Neuronal stem cell (in vitro differentiated cells): ENCODE data around the gene UGT1A6. TPM values are rescaled to one million over a fixed set of nuclear protein-coding genes. Genes with fewer than 3 reads are reported as not detected.
"Not testable (repeated sequence)": the region's sequence is repeated elsewhere in the genome, so short reads cannot be mapped to it uniquely, and the experiment has no call there.

Experiments used
- DNase-seq: peaks from one replicate; pipeline ENCODE4 v3.0.0-alpha.2; 2013; ENCODE audit warnings: low spot score
- H2AFZ ChIP-seq: one replicate; pipeline ENCODE4 v1.6.1; 2013; ENCODE audit warnings: mild to moderate bottlenecking, low read length, inconsistent platforms
- H2AK5ac ChIP-seq: 2 replicates; pipeline ENCODE4 v1.6.1; 2013; ENCODE audit warnings: low read depth, mild to moderate bottlenecking, inconsistent platforms, low read length, moderate library complexity, mixed read lengths
- H2BK120ac ChIP-seq: 2 replicates; pipeline ENCODE4 v1.6.1; 2013; ENCODE audit warnings: low read depth, mild to moderate bottlenecking, inconsistent platforms, low read length, moderate library complexity, mixed read lengths
- H2BK12ac ChIP-seq: one replicate; pipeline ENCODE4 v1.6.1; 2013; ENCODE audit warnings: low read length, inconsistent platforms
- H2BK15ac ChIP-seq: 2 replicates; pipeline ENCODE4 v1.6.1; 2013; ENCODE audit warnings: mild to moderate bottlenecking, low read length, inconsistent platforms, mixed read lengths
- H2BK5ac ChIP-seq: one replicate; pipeline ENCODE4 v1.6.1; 2013; ENCODE audit warnings: inconsistent platforms, mild to moderate bottlenecking, low read length, moderate library complexity
- H3K14ac ChIP-seq: one replicate; pipeline ENCODE4 v1.6.1; 2013; ENCODE audit warnings: low read length, inconsistent platforms
- H3K18ac ChIP-seq: 2 replicates; pipeline ENCODE4 v1.6.1; 2013; ENCODE audit warnings: low read length, inconsistent platforms
- H3K23ac ChIP-seq: 2 replicates; pipeline ENCODE4 v1.6.1; 2013; ENCODE audit warnings: low read depth, mild to moderate bottlenecking, mixed read lengths, low read length, inconsistent platforms; ENCODE audit not compliant: poor library complexity
- H3K27ac ChIP-seq: replicated peaks from 3 replicates; pipeline ENCODE4 v1.5.1; 2013; ENCODE audit warnings: low read length, inconsistent platforms
- H3K27me3 ChIP-seq, 3 experiments: 2 replicates each; pipeline ENCODE4 v1.6.1; 2013; ENCODE audit warnings: low read length in 3 of 3, mild to moderate bottlenecking in 2 of 3, inconsistent platforms in 1 of 3, low read depth in 1 of 3, mixed read lengths in 1 of 3, moderate library complexity in 1 of 3; ENCODE audit not compliant: control insufficient read depth in 3 of 3, insufficient read depth in 3 of 3
- H3K36me3 ChIP-seq, 2 donors: replicated peaks in 1 of 2; 2 replicates each; pipeline ENCODE4 v1.6.1; 2013; ENCODE audit warnings: low read length in 2 of 2; ENCODE audit not compliant: control insufficient read depth in 2 of 2, insufficient read depth in 2 of 2
- H3K4ac ChIP-seq: 2 replicates; pipeline ENCODE4 v1.6.1; 2013; ENCODE audit warnings: inconsistent platforms, mild to moderate bottlenecking, low read length, moderate library complexity
- H3K4me1 ChIP-seq, 2 donors: 1 replicate in 1 of 2; 2 replicates in 1 of 2; pipeline ENCODE4 v1.6.1; 2013; ENCODE audit warnings: low read length in 2 of 2, low read depth in 1 of 2; ENCODE audit not compliant: control insufficient read depth in 2 of 2, insufficient read depth in 1 of 2
- H3K4me2 ChIP-seq: one replicate; pipeline ENCODE4 v1.6.1; 2013; ENCODE audit warnings: mild to moderate bottlenecking, low read length, inconsistent platforms; ENCODE audit not compliant: insufficient read depth, poor library complexity, severe bottlenecking
- H3K4me3 ChIP-seq, 2 donors: 2 replicates each; pipeline ENCODE4 v1.5.1; 2013; ENCODE audit warnings: low read length in 2 of 2, mild to moderate bottlenecking in 2 of 2, inconsistent platforms in 1 of 2, moderate library complexity in 1 of 2
- H3K79me1 ChIP-seq: one replicate; pipeline ENCODE4 v1.6.1; 2013; ENCODE audit warnings: low read depth, mild to moderate bottlenecking, inconsistent platforms, low read length, moderate library complexity
- H3K9ac ChIP-seq: one replicate; pipeline ENCODE4 v1.6.1; 2013; ENCODE audit warnings: mild to moderate bottlenecking, low read depth, low read length, inconsistent platforms; ENCODE audit not compliant: poor library complexity
- H3K9me3 ChIP-seq, 2 donors: replicated peaks in 1 of 2; 2 replicates each; pipeline versions ENCODE3 to v1.6.1; 2013; ENCODE audit warnings: low read length in 2 of 2, mild to moderate bottlenecking in 2 of 2, inconsistent platforms in 1 of 2, low read depth in 1 of 2, mixed read lengths in 1 of 2, moderate library complexity in 1 of 2; ENCODE audit not compliant: control insufficient read depth in 2 of 2, insufficient read depth in 1 of 2
- H4K8ac ChIP-seq: one replicate; pipeline ENCODE4 v1.6.1; 2013; ENCODE audit warnings: low read depth, mild to moderate bottlenecking, inconsistent platforms, low read length, moderate library complexity
- H4K91ac ChIP-seq: one replicate; pipeline ENCODE4 v1.6.1; 2013; ENCODE audit warnings: low read length, low read depth, mild to moderate bottlenecking, inconsistent platforms; ENCODE audit not compliant: poor library complexity
- WGBS, 2 donors: extraction: QIAGEN DNeasy Blood & Tissue Kit; methylation state at CpG; one replicate each; pipeline ENCODE4 v1.1.7; 2013; ENCODE audit warnings: missing lambda C conversion rate in 2 of 2, mixed read lengths in 1 of 2; ENCODE audit not compliant: insufficient read length in 2 of 2, insufficient replicate concordance in 1 of 2; ENCODE audit errors: extremely low coverage in 2 of 2; 5-methylcytosine and 5-hydroxymethylcytosine counted together
- polyA plus RNA-seq, 2 experiments: library from polyadenylated mRNA; stranded (reverse); fragments of 200-250 nt; gene quantifications; one replicate each; pipeline ENCODE4 v1.2.3, GENCODE V29; 2013

Gene UGT1A6
- not detected for polyA plus RNA-seq (2013, experiment 1 of 2)
- polyA plus RNA-seq (2013, experiment 2 of 2) = 0.04 TPM

DNA sequence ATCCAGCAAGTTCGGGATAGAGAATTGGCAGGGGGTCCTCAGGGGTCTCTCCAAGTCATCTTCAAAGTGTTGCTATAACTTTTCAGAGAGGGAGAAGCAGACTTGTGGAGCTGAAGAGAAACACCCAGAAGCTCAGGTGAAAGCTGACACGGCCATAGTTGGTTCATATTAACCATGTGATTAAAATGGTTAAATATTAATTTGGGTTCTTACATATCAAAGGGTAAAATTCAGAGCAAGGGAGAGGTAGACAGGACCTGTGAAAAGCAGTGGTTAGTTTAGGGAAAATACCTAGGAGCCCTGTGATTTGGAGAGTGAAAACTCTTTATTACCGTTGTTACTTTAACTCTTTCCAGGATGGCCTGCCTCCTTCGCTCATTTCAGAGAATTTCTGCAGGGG lies at the start of gene UGT1A6:
TSS of gene UGT1A6 (plus strand) at position 243 of the 400 bp plus-strand sequence. CDS start at position 358, 115 bp downstream.
- WGBS, 2 donors = no CpG with 5 or more reads among the region's 4 CpGs
- DNase-seq = no peak
- Histone ChIP-seq H3K36me3 (no peaks in the 10 kb centered on the region), H2BK120ac (no peak within 1 kb of the TSS), H2BK5ac (no peak within 1 kb of the TSS), H3K4ac (no peak within 1 kb of the TSS), H3K4me1 (no peaks in the 10 kb centered on the region), H3K27ac (no peak within 1 kb of the TSS), H4K91ac (no peak within 1 kb of the TSS), H3K4me3 (no peak within 1 kb of the TSS), H3K9ac (no peak within 1 kb of the TSS), H3K18ac (peak within 1 kb of the TSS; percentile 16), H4K8ac (no peak within 1 kb of the TSS), H2BK12ac (no peak within 1 kb of the TSS), H3K4me2 (no peak within 1 kb of the TSS), H2BK15ac (no peak within 1 kb of the TSS), H2AFZ (no peak within 1 kb of the TSS), H3K79me1 (no peaks in the 10 kb centered on the region), H3K9me3 (no peaks in the 10 kb centered on the region), H3K14ac (no peak within 1 kb of the TSS), H3K23ac (no peak within 1 kb of the TSS), H2AK5ac (no peak within 1 kb of the TSS), H3K27me3 (no peaks in the 10 kb centered on the region)

DNA sequence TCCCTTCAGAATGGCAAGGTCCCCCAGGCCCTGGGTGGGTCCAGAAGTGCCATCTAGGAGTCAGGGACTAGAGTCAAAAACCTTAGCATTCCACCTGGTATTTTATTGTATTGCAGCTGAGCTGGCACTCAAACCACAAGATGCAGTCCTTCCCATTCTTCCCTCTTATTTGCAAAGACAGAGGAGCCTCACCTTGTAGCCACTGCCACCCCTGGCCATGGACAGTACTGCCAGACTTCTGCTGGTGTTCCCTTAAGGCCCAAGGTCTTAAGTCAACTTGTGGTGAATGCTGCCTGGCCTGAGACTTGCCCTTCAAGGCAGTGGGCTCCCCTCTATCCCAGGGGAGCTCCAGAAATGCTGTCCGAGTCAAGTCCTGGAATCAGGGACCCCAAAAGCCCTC lies 49.6 kb upstream of the UGT1A6 start:
- DNase-seq = no peak
- H2BK5ac ChIP-seq = no peak overlapping the region
- no peak overlapping the region for H3K9ac ChIP-seq
- no peak overlapping the region for H2BK12ac ChIP-seq
- no peak overlapping the region for H3K27ac ChIP-seq
- H3K23ac ChIP-seq = no peak overlapping the region
- no peaks in the 10 kb centered on the region for H3K4me1 ChIP-seq
- no peaks in the 10 kb centered on the region for H3K27me3 ChIP-seq
- no peak overlapping the region for H2AK5ac ChIP-seq
- H4K8ac ChIP-seq = no peak overlapping the region
- H3K9me3 ChIP-seq = peaks cover 3 to 8% of the 10 kb centered on the region in 2 donors
- no peak overlapping the region for H2AFZ ChIP-seq
- no peak overlapping the region for H2BK120ac ChIP-seq
- H3K14ac ChIP-seq = no peak overlapping the region
- no peak overlapping the region for H2BK15ac ChIP-seq
- no peaks in the 10 kb centered on the region for H3K36me3 ChIP-seq
- no peaks in the 10 kb centered on the region for H3K79me1 ChIP-seq
- WGBS, 2 donors = no CpG with 5 or more reads among the region's 1 CpG
- H4K91ac ChIP-seq = no peak overlapping the region
- H3K4me3 ChIP-seq = no peak overlapping the region
- no peak overlapping the region for H3K18ac ChIP-seq
- H3K4me2 ChIP-seq = no peak overlapping the region
- H3K4ac ChIP-seq = no peak overlapping the region

DNA sequence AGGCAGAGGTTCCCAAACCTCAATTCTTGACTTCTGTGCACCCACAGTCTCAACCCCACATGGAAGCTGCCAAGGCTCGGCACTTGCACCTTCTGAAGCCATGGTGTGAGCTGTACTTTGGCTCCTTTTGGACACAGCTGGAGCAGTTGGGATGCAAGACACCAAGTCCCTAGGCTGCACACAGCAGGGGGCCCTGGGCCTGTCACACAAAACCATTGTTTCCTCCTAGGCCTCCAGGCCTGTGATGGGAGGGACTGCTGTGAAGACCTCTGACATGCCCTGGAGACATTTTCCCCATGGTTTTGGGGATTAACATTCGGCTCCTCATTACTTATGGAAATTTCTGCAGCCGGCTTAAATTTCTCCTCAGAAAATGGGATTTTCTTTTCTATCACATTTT lies 46.7 kb upstream of the UGT1A6 start:
- H4K91ac ChIP-seq, H3K23ac ChIP-seq, H3K79me1 ChIP-seq, H2BK15ac ChIP-seq, H3K14ac ChIP-seq, H2BK12ac ChIP-seq, H3K27ac ChIP-seq, H3K27me3 ChIP-seq, H3K9me3 ChIP-seq, H3K9ac ChIP-seq, H3K4me2 ChIP-seq, H2AK5ac ChIP-seq, H3K18ac ChIP-seq, DNase-seq, H3K4me3 ChIP-seq, H2BK120ac ChIP-seq, H3K4me1 ChIP-seq, H3K36me3 ChIP-seq, H3K4ac ChIP-seq, H2AFZ ChIP-seq, H2BK5ac ChIP-seq, H4K8ac ChIP-seq: not testable (repeated sequence)
- no CpG with 5 or more reads among the region's 3 CpGs for WGBS, 2 donors

DNA sequence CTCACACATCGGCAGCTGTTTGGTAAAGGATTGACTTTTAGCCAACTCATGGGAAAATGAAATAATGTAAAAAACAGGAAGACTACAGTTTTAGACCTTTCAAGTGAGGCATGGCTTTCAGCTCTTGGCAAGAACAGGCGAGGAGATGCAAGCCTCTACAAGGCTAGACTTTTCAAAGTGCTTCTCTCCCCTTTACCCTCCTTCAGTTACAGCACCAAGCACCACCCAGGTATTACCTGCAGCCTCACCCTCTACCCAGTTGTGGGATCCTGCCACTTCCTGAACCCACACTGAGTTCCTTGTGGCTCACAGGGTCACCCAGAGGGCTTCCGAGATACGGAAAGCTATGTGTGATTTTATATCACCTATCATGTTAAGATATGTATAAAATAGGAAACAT lies 41.7 kb upstream of the UGT1A6 start:
- no peak overlapping the region for H3K4me3 ChIP-seq
- no peak overlapping the region for H4K91ac ChIP-seq
- H2BK15ac ChIP-seq = no peak overlapping the region
- no peak overlapping the region for H3K23ac ChIP-seq
- no peak for DNase-seq
- no peak overlapping the region for H3K4me2 ChIP-seq
- H3K79me1 ChIP-seq = no peaks in the 10 kb centered on the region
- H3K27me3 ChIP-seq = peaks cover 0 to 4% (median 0%) of the 10 kb centered on the region in 3 experiments
- no peak overlapping the region for H2AK5ac ChIP-seq
- no peak overlapping the region for H3K9ac ChIP-seq
- H3K4me1 ChIP-seq = no peaks in the 10 kb centered on the region
- H3K36me3 ChIP-seq = no peaks in the 10 kb centered on the region
- H2BK5ac ChIP-seq = no peak overlapping the region
- H2BK12ac ChIP-seq = no peak overlapping the region
- H3K27ac ChIP-seq = no peak overlapping the region
- H4K8ac ChIP-seq = no peak overlapping the region
- no peak overlapping the region for H2AFZ ChIP-seq
- no peak overlapping the region for H3K14ac ChIP-seq
- no peak overlapping the region for H3K4ac ChIP-seq
- H3K18ac ChIP-seq = no peak overlapping the region
- no peak overlapping the region for H2BK120ac ChIP-seq
- H3K9me3 ChIP-seq = peaks cover 0 to under 1% of the 10 kb centered on the region in 2 donors
- no CpG with 5 or more reads among the region's 4 CpGs for WGBS, 2 donors
